ENCODE data around the gene SLC6A2. TPM values are rescaled to one million over a fixed set of nuclear protein-coding genes. Genes with fewer than 3 reads are reported as not detected.

The SLC6A2 gene
- total RNA-seq, 2 donors from 2014 or later = 0.16 TPM; not detected in 1

GRCh38 chr16:55711959-55712876, 56.4 kb downstream of the SLC6A2 start:
- TF ChIP-seq CTCF (IDR thresholded peaks at IDR 0.05) = peak; percentile 39

GRCh38 chr16:55713103-55713502, 57.3 kb downstream of the SLC6A2 start:
- TF ChIP-seq CTCF (IDR thresholded peaks at IDR 0.05) = no peak
- Histone ChIP-seq H3K27me3 (no peaks in the 10 kb centered on the region), H3K9ac (ENCODE audit: low read depth in 2 of 2, low read length in 2 of 2) (no peak overlapping the region), H3K4me3 (no peak overlapping the region), H3K4me1 (no peaks in the 10 kb centered on the region), H3K36me3 (no peaks in the 10 kb centered on the region), H3K27ac (no peak overlapping the region), H3K9me3 (no peaks in the 10 kb centered on the region)
- DNase-seq = no peak
- intact Hi-C loops (cut with DNase I) = loop anchor here (2.0 kb wide), 1 partner anchor 130 kb away; no protein-coding TSS in a partner anchor

More at GRCh38 chr16:55711959-55712876, 56.4 kb downstream of the SLC6A2 start:
- DNase-seq = peak; percentile 49
- Histone ChIP-seq H3K9me3 (no peaks in the 10 kb centered on the region), H3K27me3 (no peaks in the 10 kb centered on the region), H3K4me1 (no peaks in the 10 kb centered on the region), H3K9ac (ENCODE audit: low read depth in 2 of 2, low read length in 2 of 2) (no peak overlapping the region), H3K36me3 (no peaks in the 10 kb centered on the region), H3K27ac (no peak overlapping the region), H3K4me3 (no peak overlapping the region)
- intact Hi-C loops (cut with DNase I) = loop anchor here (2.0 kb wide), 1 partner anchor 131 kb away; no protein-coding TSS in a partner anchor

GRCh38 chr16:55717326-55717725, 61.5 kb downstream of the SLC6A2 start:
- no peak overlapping the region for H3K9ac ChIP-seq (ENCODE audit: low read depth in 2 of 2, low read length in 2 of 2)
- intact Hi-C loops (cut with DNase I) = no loop called here
- no peaks in the 10 kb centered on the region for H3K27me3 ChIP-seq
- TF ChIP-seq CTCF (IDR thresholded peaks at IDR 0.05) = no peak
- no peak overlapping the region for H3K4me3 ChIP-seq
- H3K4me1 ChIP-seq = no peaks in the 10 kb centered on the region
- H3K9me3 ChIP-seq = no peaks in the 10 kb centered on the region
- no peaks in the 10 kb centered on the region for H3K36me3 ChIP-seq
- no peak overlapping the region for H3K27ac ChIP-seq
- DNase-seq = no peak

DNA sequence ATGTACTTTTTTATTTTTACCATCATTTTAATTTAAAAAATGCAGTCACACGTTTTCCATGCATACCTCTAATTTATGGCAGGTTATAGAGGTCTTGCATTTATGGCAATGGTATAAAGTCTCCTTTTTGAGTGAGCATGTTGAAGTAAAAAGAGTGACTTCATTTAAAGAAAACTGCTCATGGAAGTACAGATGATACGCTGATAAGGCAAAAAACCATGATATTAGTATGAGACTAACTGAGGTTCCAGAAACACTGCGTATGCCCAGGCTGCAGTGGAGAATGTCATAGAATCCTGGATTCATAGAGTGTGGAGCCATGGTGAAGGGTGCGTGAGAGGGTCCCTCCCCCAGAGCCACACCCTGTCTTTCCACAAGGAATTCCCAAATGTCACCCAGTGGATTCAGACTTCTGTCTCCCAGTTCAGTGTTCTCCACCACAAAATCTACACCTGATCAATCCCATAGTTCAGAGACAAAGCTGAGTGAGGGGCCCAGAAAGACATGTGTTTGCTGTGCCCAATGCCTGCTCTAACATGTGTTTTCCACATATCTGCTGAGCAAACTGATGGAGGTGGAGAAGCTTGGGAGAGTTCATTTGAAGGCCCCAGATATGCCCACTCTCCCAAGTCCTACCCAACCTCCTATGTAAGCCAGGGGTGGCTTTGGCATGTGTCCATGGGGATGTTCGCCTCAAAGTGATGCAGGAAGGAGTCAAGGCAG, 69.4 kb downstream of the SLC6A2 start:
- intact Hi-C loops (cut with DNase I) = no loop called here
- no peaks in the 10 kb centered on the region for H3K9me3 ChIP-seq
- no peak overlapping the region for H3K4me3 ChIP-seq
- H3K27me3 ChIP-seq = no peaks in the 10 kb centered on the region
- no peak for DNase-seq
- no peaks in the 10 kb centered on the region for H3K36me3 ChIP-seq
- no peak for TF ChIP-seq CTCF (IDR thresholded peaks at IDR 0.05)
- no peak overlapping the region for H3K9ac ChIP-seq (ENCODE audit: low read depth in 2 of 2, low read length in 2 of 2)
- no peaks in the 10 kb centered on the region for H3K4me1 ChIP-seq
- no peak overlapping the region for H3K27ac ChIP-seq

DNA sequence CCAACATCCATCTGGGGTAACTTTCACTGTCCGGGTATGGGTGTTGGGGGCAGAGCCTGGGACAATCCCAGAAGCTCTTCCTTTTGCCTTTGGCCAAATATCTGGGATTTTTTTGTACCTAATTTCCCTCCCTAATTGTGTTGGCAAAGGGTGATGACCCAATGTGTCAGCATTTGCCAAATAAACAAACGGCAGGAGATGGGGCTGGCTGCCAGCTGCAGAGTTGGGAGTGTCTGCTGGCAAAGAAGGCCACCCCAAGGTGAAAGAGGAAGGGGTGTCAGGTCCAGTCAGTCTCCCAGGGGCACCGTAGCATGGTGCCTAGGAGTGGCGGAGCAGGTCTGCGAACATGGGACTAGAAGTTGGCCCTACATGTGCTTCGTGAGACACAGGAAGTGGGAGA, 73.0 kb downstream of the SLC6A2 start:
- no peaks in the 10 kb centered on the region for H3K27me3 ChIP-seq
- H3K9ac ChIP-seq (ENCODE audit: low read depth in 2 of 2, low read length in 2 of 2) = no peak overlapping the region
- H3K4me3 ChIP-seq = no peak overlapping the region
- H3K9me3 ChIP-seq = no peaks in the 10 kb centered on the region
- H3K27ac ChIP-seq = no peak overlapping the region
- TF ChIP-seq CTCF (IDR thresholded peaks at IDR 0.05) = no peak
- no peaks in the 10 kb centered on the region for H3K4me1 ChIP-seq
- intact Hi-C loops (cut with DNase I) = no loop called here
- no peak for DNase-seq
- no peaks in the 10 kb centered on the region for H3K36me3 ChIP-seq

Measured in colonic mucosa (tissue), 4 donors.